Muscle of arm (tissue), 12 donors: Measurements from ENCODE around the gene PLEKHG5. TPM values are rescaled to one million over a fixed set of nuclear protein-coding genes. Genes with fewer than 3 reads are reported as not detected.
A peak's percentile ranks its signal among the peaks of the same experiment; 100 is the strongest.
"Not testable (repeated sequence)": the region's sequence is repeated elsewhere in the genome, so short reads cannot be mapped to it uniquely, and the experiment has no call there.

Experiments used
- DNase-seq: peaks from one replicate; pipeline ENCODE4 v3.0.0-alpha.2; 2013
- polyA plus RNA-seq, 12 donors: library from polyadenylated mRNA; unstranded; fragments of 120-200 nt; gene quantifications; one replicate each; pipeline ENCODE4 v1.2.1, GENCODE V29; 2013; ENCODE audit not compliant: insufficient read length in 12 of 12

The PLEKHG5 gene
- polyA plus RNA-seq, 12 donors: 6.5 to 32.0 (median 9.8) TPM; not detected in 1

GRCh38 chr1:6447818-6448748, 43.4 kb downstream of the PLEKHG5 start:
- no peak for DNase-seq

GRCh38 chr1:6447016-6447817, 44.2 kb downstream of the PLEKHG5 start:
- DNase-seq: no peak

GRCh38 chr1:6446665-6447015, 44.8 kb downstream of the PLEKHG5 start:
- no peak for DNase-seq

DNA sequence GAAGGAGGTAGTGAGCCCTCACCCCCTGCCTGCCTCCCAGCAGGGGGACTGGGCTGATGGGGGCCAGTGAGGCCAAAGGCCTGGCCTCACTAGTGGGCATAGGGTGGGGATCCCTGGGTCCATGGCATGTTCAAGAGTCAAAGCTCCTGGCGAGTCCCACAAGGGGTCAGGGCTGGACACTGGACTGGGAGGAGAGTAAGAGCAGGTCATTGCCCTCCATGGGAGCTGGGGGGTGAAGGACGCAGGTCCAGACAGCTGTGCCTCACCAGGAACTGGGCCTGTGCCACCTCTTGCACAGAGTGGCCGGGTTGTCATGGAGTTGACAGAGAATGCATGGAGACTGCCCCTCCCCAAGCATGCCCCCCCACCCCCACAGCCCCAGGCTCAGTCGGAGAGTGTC, 45.5 kb downstream of the PLEKHG5 start:
- DNase-seq: not testable (repeated sequence)

- no peak for DNase-seq
Measured at GRCh38 chr1:6445062-6445763, 46.3 kb downstream of the PLEKHG5 start.

DNA sequence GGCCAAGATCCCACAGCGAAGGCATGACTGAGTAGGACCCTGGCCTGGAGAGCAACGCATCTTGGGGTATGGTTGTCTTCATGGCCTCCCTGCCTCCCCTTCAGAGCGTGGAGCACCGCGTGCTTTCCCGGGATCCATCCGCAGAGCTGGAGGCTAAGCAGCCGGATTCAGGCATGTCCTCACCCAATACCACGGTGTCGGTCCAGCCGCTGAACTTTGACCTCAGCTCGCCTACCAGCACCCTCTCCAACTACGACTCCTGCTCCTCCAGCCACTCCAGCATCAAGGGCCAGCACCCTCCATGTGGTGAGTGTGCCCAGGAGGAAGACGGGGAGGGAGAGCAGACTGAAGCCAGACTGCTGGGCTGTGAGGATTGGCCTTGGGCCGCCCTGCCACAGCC, 47.1 kb downstream of the PLEKHG5 start:
- no peak for DNase-seq

DNA sequence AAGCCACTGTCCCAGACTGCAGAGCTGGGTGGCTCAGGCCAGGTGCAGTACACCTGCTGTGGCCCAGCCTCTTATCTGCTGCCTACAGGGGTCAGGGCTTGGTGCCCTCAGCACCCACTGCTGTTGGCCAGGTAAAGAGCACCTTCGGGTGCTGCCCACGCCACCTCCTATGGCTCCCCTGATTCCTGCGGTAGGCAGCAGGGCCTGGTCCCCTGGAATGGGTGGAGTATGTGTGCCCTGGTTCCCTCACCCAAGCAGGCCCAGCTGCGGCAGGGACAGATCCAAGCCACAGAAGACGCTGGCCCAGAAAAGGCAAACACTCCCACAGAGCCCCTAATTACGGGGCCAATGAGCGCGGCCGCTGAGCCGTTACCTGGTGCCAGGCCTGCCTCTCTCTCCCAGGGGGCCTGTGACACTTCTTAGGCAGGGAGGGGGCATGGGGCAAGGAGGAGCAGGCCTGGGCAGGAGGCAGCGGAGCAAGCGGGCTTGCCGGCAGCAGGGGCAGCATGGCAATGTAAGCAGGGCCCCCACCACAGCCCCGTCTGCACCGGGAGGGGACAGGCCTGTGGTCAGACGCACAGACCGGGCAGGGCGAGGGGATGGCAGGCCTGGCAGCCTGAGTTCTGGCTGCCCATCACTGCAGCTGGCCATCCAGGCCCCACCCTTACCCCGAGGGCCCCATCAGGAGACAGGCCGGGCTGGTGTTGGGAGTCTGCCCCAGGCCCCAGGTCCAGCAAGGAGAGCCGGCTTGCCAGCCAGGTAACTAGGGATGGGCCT, 47.9 kb downstream of the PLEKHG5 start:
- no peak for DNase-seq

GRCh38 chr1:6441586-6441985, 49.9 kb downstream of the PLEKHG5 start:
- no peak for DNase-seq

- no peak for DNase-seq
Measured at GRCh38 chr1:6440198-6441126, 51.0 kb downstream of the PLEKHG5 start.

GRCh38 chr1:6438047-6438525, 53.4 kb downstream of the PLEKHG5 start:
- peak; percentile 51 for DNase-seq

- DNase-seq: not testable (repeated sequence)
Measured at GRCh38 chr1:6437012-6437700, 54.3 kb downstream of the PLEKHG5 start.

DNA sequence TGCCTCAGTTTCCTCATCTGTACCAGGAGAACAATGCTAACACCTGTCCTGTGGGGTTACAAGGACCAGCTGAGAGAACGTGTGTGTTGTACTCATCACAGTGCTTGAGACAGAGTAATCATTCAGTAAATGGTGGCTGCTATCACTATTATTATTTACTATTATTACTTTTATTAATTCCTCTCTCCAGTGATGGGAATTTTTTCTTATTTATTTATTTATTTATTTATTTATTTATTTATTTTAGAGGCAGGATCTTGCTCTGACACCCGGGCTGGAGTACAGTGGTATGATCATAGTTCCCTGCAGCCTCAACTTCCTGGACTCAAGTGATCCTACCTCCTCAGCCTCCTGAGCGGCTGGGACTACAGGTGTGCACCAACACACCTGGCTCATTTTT, 55.2 kb downstream of the PLEKHG5 start:
- DNase-seq: not testable (repeated sequence)

GRCh38 chr1:6435547-6435946, 55.9 kb downstream of the PLEKHG5 start:
- no peak for DNase-seq

GRCh38 chr1:6435129-6435528, 56.3 kb downstream of the PLEKHG5 start:
- DNase-seq: no peak

DNA sequence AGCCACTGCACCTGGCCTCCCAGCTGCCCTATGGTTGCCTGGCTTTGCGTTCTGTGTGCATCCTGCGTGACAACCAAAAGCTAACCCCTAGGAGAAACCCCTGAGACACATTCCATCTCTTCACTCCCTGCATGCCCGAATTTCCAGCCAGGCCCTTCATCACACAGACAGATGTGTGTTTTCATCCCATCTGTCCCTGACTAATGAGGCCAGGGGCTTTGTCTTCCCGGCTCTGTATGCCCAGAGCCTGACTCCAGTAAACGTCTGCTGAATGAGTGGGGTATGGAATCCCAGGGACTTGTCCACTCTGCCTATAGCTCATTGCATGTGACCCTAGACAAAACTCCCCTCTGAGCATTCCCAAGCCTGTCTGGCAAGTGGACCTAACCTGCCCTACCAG, 57.3 kb downstream of the PLEKHG5 start:
- no peak for DNase-seq

- DNase-seq: not testable (repeated sequence)
Measured at GRCh38 chr1:6431645-6432579, 59.6 kb downstream of the PLEKHG5 start.

DNA sequence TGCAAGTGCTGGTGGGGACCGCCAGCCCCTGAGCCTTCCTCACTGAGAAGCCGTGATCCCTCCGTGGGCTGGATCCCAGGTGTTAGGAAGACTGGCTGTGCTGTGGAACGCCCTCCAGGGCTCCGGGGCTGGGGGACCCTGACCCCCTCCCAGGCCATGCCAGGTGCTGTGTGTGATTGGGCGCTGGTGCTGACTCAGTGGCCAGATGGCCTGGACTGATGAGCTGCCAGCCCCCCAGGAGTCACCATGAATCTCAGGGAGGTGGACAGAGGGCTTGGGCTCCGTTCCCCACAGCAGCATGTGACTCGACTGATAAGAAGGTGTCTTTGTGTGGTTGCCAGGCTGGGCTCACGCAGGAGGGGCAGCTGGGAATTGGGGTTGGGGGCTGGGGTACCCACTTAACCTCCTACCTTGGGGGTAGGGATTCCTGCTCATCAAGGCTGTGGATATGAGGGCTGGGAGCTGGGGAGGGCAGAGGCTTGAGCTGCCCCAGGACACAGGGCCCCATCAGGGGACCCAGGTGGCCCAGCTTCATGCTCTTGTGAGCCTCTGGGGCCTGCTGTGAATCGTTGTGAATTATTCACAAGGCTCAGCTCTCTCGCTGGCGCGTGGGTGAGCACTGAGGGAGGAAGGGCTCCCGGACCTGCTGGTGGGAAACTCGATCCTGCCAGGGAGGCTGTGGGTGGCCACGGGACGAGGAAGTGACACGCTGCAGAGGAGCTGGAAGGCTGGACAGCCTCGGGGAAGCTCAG, 61.6 kb downstream of the PLEKHG5 start:
- DNase-seq: not testable (repeated sequence)
